Hematopoietic multipotent progenitor cell treated with erythropoietin and hydrocortisone succinate and interleukin-3 and kit ligand, for 8 days (in vitro differentiated cells): ENCODE measurements around the gene SCYGR4.
"Not testable (repeated sequence)": the region's sequence is repeated elsewhere in the genome, so short reads cannot be mapped to it uniquely, and the experiment has no call there.

ENCODE experiments used
- DNase-seq: peaks from one replicate; pipeline ENCODE4 v3.0.0-alpha.2; 2015

The SCYGR4 gene

GRCh38 chr2:227617316-227618230 lies at the start of gene SCYGR4:
Gene SCYGR4 (plus strand): TSS chr2:227617498. CDS start chr2:227617498, 0 bp downstream.
- no peak for DNase-seq

- DNase-seq: no peak
Measured at GRCh38 chr2:227568852-227569169, 48.5 kb upstream of the SCYGR4 start.

GRCh38 chr2:227570615-227571014 lies 46.7 kb upstream of the SCYGR4 start:
- DNase-seq: no peak

- DNase-seq: no peak
Measured at GRCh38 chr2:227576110-227576509, 41.2 kb upstream of the SCYGR4 start.

GRCh38 chr2:227576812-227577211 lies 40.5 kb upstream of the SCYGR4 start:
- DNase-seq: no peak

GRCh38 chr2:227577555-227577954 lies 39.7 kb upstream of the SCYGR4 start:
- DNase-seq: no peak

GRCh38 chr2:227578642-227579041 lies 38.7 kb upstream of the SCYGR4 start:
- no peak for DNase-seq

GRCh38 chr2:227579791-227580190 lies 37.5 kb upstream of the SCYGR4 start:
- no peak for DNase-seq

GRCh38 chr2:227582369-227582768 lies 34.9 kb upstream of the SCYGR4 start:
- DNase-seq: no peak

- no peak for DNase-seq
Measured at GRCh38 chr2:227592694-227593387, 24.5 kb upstream of the SCYGR4 start.

- no peak for DNase-seq
Measured at GRCh38 chr2:227595797-227596196, 21.5 kb upstream of the SCYGR4 start.

- DNase-seq: no peak
Measured at GRCh38 chr2:227597036-227597435, 20.3 kb upstream of the SCYGR4 start.

- no peak for DNase-seq
Measured at GRCh38 chr2:227597998-227598397, 19.3 kb upstream of the SCYGR4 start.

GRCh38 chr2:227598835-227599503 lies 18.3 kb upstream of the SCYGR4 start, which contains the start of gene SCYGR2:
Gene SCYGR2 (plus strand): TSS chr2:227598893. CDS start chr2:227598893, 0 bp downstream.
- not testable (repeated sequence) for DNase-seq

GRCh38 chr2:227602358-227602757 lies 14.9 kb upstream of the SCYGR4 start:
- DNase-seq: no peak

- DNase-seq: no peak
Measured at GRCh38 chr2:227606476-227606875, 10.8 kb upstream of the SCYGR4 start.

GRCh38 chr2:227607941-227608340 lies 9.4 kb upstream of the SCYGR4 start:
- DNase-seq: no peak

GRCh38 chr2:227608561-227609338 lies 8.5 kb upstream of the SCYGR4 start:
- DNase-seq: peak; percentile 25

- DNase-seq: no peak
Measured at GRCh38 chr2:227610123-227610522, 7.2 kb upstream of the SCYGR4 start.

GRCh38 chr2:227612546-227613271 lies 4.6 kb upstream of the SCYGR4 start:
- no peak for DNase-seq

- no peak for DNase-seq
Measured at GRCh38 chr2:227613272-227613660, 4.0 kb upstream of the SCYGR4 start.

- DNase-seq: no peak
Measured at GRCh38 chr2:227614246-227614645, 3.1 kb upstream of the SCYGR4 start.
